A549 (cell line): ENCODE data around the gene PRR5L. TPM values are rescaled to one million over a fixed set of nuclear protein-coding genes. Genes with fewer than 3 reads are reported as not detected.

ENCODE experiments used
- ATAC-seq, 2 experiments: fragments of 200-7000 bp in 1 of 2; fragments of >200 bp in 1 of 2; cut with Nextera tagmentation in 1 of 2; cut with Tn5 transposase in 1 of 2; 3 replicates each; pipeline versions ENCODE4 v1.8.0 to v1.9.1; 2018 to 2020; ENCODE audit warnings: mild to moderate bottlenecking in 1 of 2, moderate library complexity in 1 of 2
- CTCF ChIA-PET: fragments of 300-600 bp; sonication (Branson Sonifier 250); formaldehyde crosslinking; extraction: SDS; loops from one replicate; lab custom pipeline; 2021; ENCODE audit warnings: antibody characterized with exemption, inconsistent platforms; lab: Yijun Ruan, JAX
- POLR2A ChIA-PET: fragments of 350-600 bp; formaldehyde crosslinking; extraction: SDS; loops from one replicate; lab custom pipeline; 2021; ENCODE audit warnings: antibody characterized with exemption, inconsistent platforms; lab: Yijun Ruan, JAX
- DNase-seq, 2 experiments: peaks; one replicate each; pipeline versions ENCODE4 v3.0.0 to v3.0.0-alpha.2; 2011 to 2016; ENCODE audit warnings: low read depth in 1 of 2, low spot score in 1 of 2
- FAIRE-seq: peaks from 2 replicates; lab custom pipeline; 2011; peaks lifted over from hg19 to GRCh38; lab: Jason Lieb, UNC
- H3K27ac ChIP-seq, 2 experiments: fragments of >200 bp; sonication (Bioruptor Twin); formaldehyde crosslinking; 3 replicates each; pipeline ENCODE4 v1.5.1; 2016 to 2017
- H3K4me1 ChIP-seq: fragments of >200 bp; sonication (Bioruptor Twin); formaldehyde crosslinking; 3 replicates; pipeline ENCODE4 v1.6.1; 2016
- H3K4me2 ChIP-seq: fragments of >200 bp; sonication (Bioruptor Twin); formaldehyde crosslinking; 3 replicates; pipeline ENCODE4 v1.6.1; 2016
- H3K4me3 ChIP-seq: fragments of >200 bp; sonication (Bioruptor Twin); formaldehyde crosslinking; 3 replicates; pipeline ENCODE4 v1.5.1; 2016
- H3K9me3 ChIP-seq: fragments of >200 bp; sonication (Bioruptor Twin); formaldehyde crosslinking; 3 replicates; pipeline ENCODE4 v1.6.1; 2016
- ATOH8 ChIP-seq: fragments of 250-450 bp; sonication (Bioruptor Pico); IDR thresholded peaks from 2 replicates; pipeline ENCODE4 v1.5.0; 2020; ENCODE audit warnings: low read depth, mild to moderate bottlenecking, moderate library complexity
- BCL3 ChIP-seq: fragments of >200 bp; sonication (Bioruptor Twin); formaldehyde crosslinking; IDR thresholded peaks from 3 replicates; pipeline ENCODE4 v1.6.1; 2016
- CEBPB ChIP-seq, 2 experiments: fragments of >200 bp in 1 of 2; sonication (Bioruptor Twin) in 1 of 2; formaldehyde crosslinking in 1 of 2; IDR thresholded peaks; 2 replicates each; pipeline ENCODE4 v1.6.1; 2012 to 2016
- EP300 ChIP-seq, 2 experiments: fragments of >200 bp; sonication (Bioruptor Twin); formaldehyde crosslinking; IDR thresholded peaks; 2 replicates in 1 of 2; 3 replicates in 1 of 2; pipeline ENCODE4 v1.6.1; 2016 to 2017
- ESRRA ChIP-seq: fragments of 150-350 bp; IDR thresholded peaks from 2 replicates; pipeline ENCODE4 v1.6.1; 2014; ENCODE audit warnings: mild to moderate bottlenecking, low read length, borderline replicate concordance
- FOSB ChIP-seq: fragments of 250-450 bp; sonication (Bioruptor Pico); IDR thresholded peaks from 2 replicates; pipeline ENCODE4 v1.5.0; 2020; ENCODE audit warnings: mild to moderate bottlenecking, moderate library complexity
- HDAC2 ChIP-seq: fragments of 200-600 bp; sonication (generic); IDR thresholded peaks from 2 replicates; pipeline ENCODE4 v1.6.1; 2016
- HMGXB4 ChIP-seq: fragments of 250-450 bp; sonication (Bioruptor Pico); IDR thresholded peaks from 2 replicates; pipeline ENCODE4 v1.5.0; 2021; ENCODE audit warnings: mild to moderate bottlenecking, moderate library complexity, borderline replicate concordance
- HOXB13 ChIP-seq: fragments of 250-450 bp; sonication (Bioruptor Pico); IDR thresholded peaks from 2 replicates; pipeline ENCODE4 v1.5.0; 2020; ENCODE audit warnings: low read depth, mild to moderate bottlenecking, moderate library complexity
- HOXB5 ChIP-seq: fragments of 250-450 bp; sonication (Bioruptor Pico); IDR thresholded peaks from 2 replicates; pipeline ENCODE4 v1.5.0; 2020; ENCODE audit warnings: mild to moderate bottlenecking, moderate library complexity
- KDM5A ChIP-seq: fragments of 200-600 bp; sonication (generic); IDR thresholded peaks from 2 replicates; pipeline ENCODE4 v1.6.1; 2016; ENCODE audit warnings: antibody characterized with exemption, mild to moderate bottlenecking
- RARB ChIP-seq: fragments of 250-450 bp; sonication (Bioruptor Pico); IDR thresholded peaks from 2 replicates; pipeline ENCODE4 v1.8.0; 2021; ENCODE audit warnings: mild to moderate bottlenecking, moderate library complexity
- REST ChIP-seq: fragments of 200-600 bp; sonication (generic); IDR thresholded peaks from 2 replicates; pipeline ENCODE4 v1.6.1; 2016; ENCODE audit warnings: antibody characterized with exemption, mild to moderate bottlenecking, moderate library complexity
- WGBS: methylation state at CpG from one replicate; pipeline ENCODE4 v1.1.6; 2017; ENCODE audit errors: missing lambda C conversion rate; 5-methylcytosine and 5-hydroxymethylcytosine counted together
- polyA plus RNA-seq, 4 experiments: library from polyadenylated mRNA; depleted of rRNA in 3 of 4; stranded (reverse); fragments of >200 nt; fragmentation: RNase III in 1 of 4; extraction: RNeasy Plus Mini Kit Qiagen cat#74134 plus additional on column Dnase treatment in 1 of 4; gene quantifications; 2 replicates in 3 of 4; 3 replicates in 1 of 4; pipeline ENCODE4 v1.2.3, GENCODE V29; 2011 to 2017
- TF ChIP-seq, protein P1 (sequence below): fragments of 450-650 bp; IDR thresholded peaks from 2 replicates; pipeline ENCODE4 v1.6.1; 2014; ENCODE audit warnings: antibody characterized with exemption

The PRR5L gene
- polyA plus RNA-seq, 2 of the 4 experiments (the other 2 are of a cell fraction): 6.9 to 12.1 TPM

GRCh38 chr11:36443661-36444060 lies 147.6 kb downstream of the PRR5L start:
- no peak for DNase-seq
- H3K9me3 ChIP-seq: no peaks in the 10 kb centered on the region
- no peak for FAIRE-seq
- WGBS: 44% methylated on average over 2 of the region's 2 CpGs
- no peak overlapping the region for H3K27ac ChIP-seq
- H3K4me1 ChIP-seq: no peaks in the 10 kb centered on the region
- no peak for TF ChIP-seq KDM5A
- no peak for TF ChIP-seq HMGXB4 (CRISPR knock-in tag)
- TF ChIP-seq ESRRA: no peak
- TF ChIP-seq EP300 (IDR thresholded peaks at IDR 0.05): no peak
- TF ChIP-seq REST: no peak
- TF ChIP-seq, protein P1, sequence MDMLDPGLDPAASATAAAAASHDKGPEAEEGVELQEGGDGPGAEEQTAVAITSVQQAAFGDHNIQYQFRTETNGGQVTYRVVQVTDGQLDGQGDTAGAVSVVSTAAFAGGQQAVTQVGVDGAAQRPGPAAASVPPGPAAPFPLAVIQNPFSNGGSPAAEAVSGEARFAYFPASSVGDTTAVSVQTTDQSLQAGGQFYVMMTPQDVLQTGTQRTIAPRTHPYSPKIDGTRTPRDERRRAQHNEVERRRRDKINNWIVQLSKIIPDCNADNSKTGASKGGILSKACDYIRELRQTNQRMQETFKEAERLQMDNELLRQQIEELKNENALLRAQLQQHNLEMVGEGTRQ: no peak
- no peak for TF ChIP-seq RARB (CRISPR knock-in tag)
- no peak for TF ChIP-seq FOSB (CRISPR knock-in tag)
- no peak for TF ChIP-seq HOXB13
- no peak for TF ChIP-seq ATOH8 (CRISPR knock-in tag)
- TF ChIP-seq HOXB5 (CRISPR knock-in tag): no peak
- TF ChIP-seq CEBPB (IDR thresholded peaks at IDR 0.05): no peak
- no peak for TF ChIP-seq HDAC2
- no peak for ATAC-seq
- ChIA-PET CTCF (interaction anchor here (2.1 kb wide), 1 partner anchor 49 kb away, joined by 6 read pairs; no protein-coding TSS in a partner anchor), POLR2A (no interaction called here)
- H3K4me2 ChIP-seq: no peak overlapping the region
- no peak overlapping the region for H3K4me3 ChIP-seq

DNA sequence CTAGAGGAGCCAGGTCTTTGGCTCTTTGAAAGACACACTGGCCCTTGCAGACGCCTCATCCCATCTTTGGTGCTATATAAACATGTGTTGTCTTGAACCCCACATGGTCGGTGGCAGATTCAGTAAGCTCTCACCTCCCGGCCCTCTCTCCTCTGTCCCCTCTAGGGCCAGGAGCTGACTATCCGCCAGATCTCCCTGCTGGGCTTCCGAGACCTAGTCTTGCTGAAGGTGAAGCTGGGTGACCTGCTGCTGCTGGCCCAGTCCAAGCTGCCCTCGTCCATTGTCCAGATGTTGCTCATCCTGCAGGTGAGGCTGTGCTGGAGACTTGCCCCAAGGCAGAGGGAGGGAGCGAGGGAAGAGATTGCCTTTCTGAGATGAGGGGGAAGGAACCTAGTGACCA lies 150.0 kb downstream of the PRR5L start:
- CTCF ChIA-PET: interaction anchor here (1.2 to 1.6 kb wide), 3 partner anchors 10 to 33 kb away, joined by 3 to 4 read pairs (median 3); no protein-coding TSS in a partner anchor
- no peak overlapping the region for H3K4me2 ChIP-seq
- 81% methylated on average over 7 of the region's 7 CpGs for WGBS
- H3K4me1 ChIP-seq: no peaks in the 10 kb centered on the region
- no peak for TF ChIP-seq BCL3
- TF ChIP-seq, all 56 proteins: peak for 0
- no peak overlapping the region for H3K27ac ChIP-seq
- H3K9me3 ChIP-seq: no peaks in the 10 kb centered on the region
- DNase-seq (no peak), ATAC-seq (no peak), FAIRE-seq (no peak)
- no peak overlapping the region for H3K4me3 ChIP-seq
- POLR2A ChIA-PET: no interaction called here
